KMS-11 (cell line): ENCODE data around the gene FKBP2.

Source experiments
- H2AFZ ChIP-seq: fragments of 200-600 bp; sonication (generic); 2 replicates; pipeline ENCODE4 v1.6.1; 2016; ENCODE audit warnings: antibody characterized with exemption, mixed run types, low read depth
- H3K27ac ChIP-seq: fragments of 200-600 bp; sonication (generic); 2 replicates; pipeline ENCODE4 v1.6.1; 2016; ENCODE audit warnings: mild to moderate bottlenecking, mixed run types
- H3K27me3 ChIP-seq: fragments of 200-600 bp; sonication (generic); 2 replicates; pipeline ENCODE4 v1.6.1; 2017; ENCODE audit warnings: mild to moderate bottlenecking, low read depth, mixed run types, moderate library complexity; ENCODE audit not compliant: insufficient read depth
- H3K36me3 ChIP-seq: fragments of 200-600 bp; sonication (generic); 2 replicates; pipeline ENCODE4 v1.6.1; 2017; ENCODE audit warnings: mild to moderate bottlenecking, mixed run types; ENCODE audit not compliant: insufficient read depth
- H3K4me1 ChIP-seq: fragments of 200-600 bp; sonication (generic); 2 replicates; pipeline ENCODE4 v1.6.1; 2016; ENCODE audit warnings: mild to moderate bottlenecking, low read depth, mixed run types; ENCODE audit not compliant: poor library complexity, severe bottlenecking
- H3K4me2 ChIP-seq: fragments of 200-600 bp; sonication (generic); 2 replicates; pipeline ENCODE4 v1.7.0; 2016; ENCODE audit warnings: mild to moderate bottlenecking, mixed run types
- H3K4me3 ChIP-seq: fragments of 200-600 bp; sonication (generic); IDR thresholded peaks from 2 replicates; pipeline ENCODE4 v1.6.1; 2017; ENCODE audit warnings: low read depth, low read length, mixed read lengths; ENCODE audit not compliant: insufficient read depth
- H3K79me2 ChIP-seq: fragments of 200-600 bp; sonication (generic); 2 replicates; pipeline ENCODE4 v1.6.1; 2016; ENCODE audit warnings: low read depth, mixed run types; ENCODE audit not compliant: insufficient read depth
- H3K9ac ChIP-seq: fragments of 200-600 bp; sonication (generic); 2 replicates; pipeline ENCODE4 v1.6.1; 2016; ENCODE audit warnings: mild to moderate bottlenecking, mixed run types
- H4K20me1 ChIP-seq: fragments of 200-600 bp; sonication (generic); 2 replicates; pipeline ENCODE4 v1.6.1; 2016; ENCODE audit warnings: mild to moderate bottlenecking, mixed run types; ENCODE audit not compliant: insufficient read depth
- TF ChIP-seq, protein P1 (sequence below): fragments of 200-600 bp; sonication (generic); conservative IDR thresholded peaks from 2 replicates; pipeline ENCODE4 v1.6.1; 2017; ENCODE audit warnings: low read depth, mild to moderate bottlenecking, antibody characterized with exemption, low read length, moderate library complexity, mixed read lengths

The FKBP2 gene

DNA sequence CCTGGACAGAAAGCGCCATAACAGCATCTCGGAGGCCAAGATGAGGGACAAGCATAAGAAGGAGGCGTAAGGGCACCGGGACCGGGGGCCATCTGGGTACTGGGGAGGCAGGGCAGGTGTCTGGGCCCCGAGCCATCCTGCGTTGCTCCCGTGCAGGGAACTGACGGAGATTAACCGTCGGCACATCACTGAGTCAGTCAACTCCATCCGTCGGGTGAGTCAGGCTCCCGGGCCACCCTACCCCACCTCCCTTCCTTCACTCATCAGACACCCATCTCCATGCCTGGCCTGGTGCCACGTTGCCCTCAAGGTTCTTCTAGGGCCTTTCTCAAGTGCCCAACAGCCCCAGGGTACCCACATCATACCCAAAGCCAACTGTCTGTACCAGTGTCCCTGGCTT is 25.4 kb downstream of the FKBP2 start:
- TF ChIP-seq, protein P1, sequence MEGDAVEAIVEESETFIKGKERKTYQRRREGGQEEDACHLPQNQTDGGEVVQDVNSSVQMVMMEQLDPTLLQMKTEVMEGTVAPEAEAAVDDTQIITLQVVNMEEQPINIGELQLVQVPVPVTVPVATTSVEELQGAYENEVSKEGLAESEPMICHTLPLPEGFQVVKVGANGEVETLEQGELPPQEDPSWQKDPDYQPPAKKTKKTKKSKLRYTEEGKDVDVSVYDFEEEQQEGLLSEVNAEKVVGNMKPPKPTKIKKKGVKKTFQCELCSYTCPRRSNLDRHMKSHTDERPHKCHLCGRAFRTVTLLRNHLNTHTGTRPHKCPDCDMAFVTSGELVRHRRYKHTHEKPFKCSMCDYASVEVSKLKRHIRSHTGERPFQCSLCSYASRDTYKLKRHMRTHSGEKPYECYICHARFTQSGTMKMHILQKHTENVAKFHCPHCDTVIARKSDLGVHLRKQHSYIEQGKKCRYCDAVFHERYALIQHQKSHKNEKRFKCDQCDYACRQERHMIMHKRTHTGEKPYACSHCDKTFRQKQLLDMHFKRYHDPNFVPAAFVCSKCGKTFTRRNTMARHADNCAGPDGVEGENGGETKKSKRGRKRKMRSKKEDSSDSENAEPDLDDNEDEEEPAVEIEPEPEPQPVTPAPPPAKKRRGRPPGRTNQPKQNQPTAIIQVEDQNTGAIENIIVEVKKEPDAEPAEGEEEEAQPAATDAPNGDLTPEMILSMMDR: no peak
- peaks cover 9% of the 10 kb centered on the region for H3K4me1 ChIP-seq
- H3K4me2 ChIP-seq: no peak overlapping the region
- no peak overlapping the region for H3K4me3 ChIP-seq
- no peaks in the 10 kb centered on the region for H4K20me1 ChIP-seq
- no peaks in the 10 kb centered on the region for H3K79me2 ChIP-seq
- H3K36me3 ChIP-seq: no peaks in the 10 kb centered on the region
- H3K27ac ChIP-seq: no peak overlapping the region
- H2AFZ ChIP-seq: no peak overlapping the region
- H3K27me3 ChIP-seq: no peaks in the 10 kb centered on the region
- no peak overlapping the region for H3K9ac ChIP-seq

DNA sequence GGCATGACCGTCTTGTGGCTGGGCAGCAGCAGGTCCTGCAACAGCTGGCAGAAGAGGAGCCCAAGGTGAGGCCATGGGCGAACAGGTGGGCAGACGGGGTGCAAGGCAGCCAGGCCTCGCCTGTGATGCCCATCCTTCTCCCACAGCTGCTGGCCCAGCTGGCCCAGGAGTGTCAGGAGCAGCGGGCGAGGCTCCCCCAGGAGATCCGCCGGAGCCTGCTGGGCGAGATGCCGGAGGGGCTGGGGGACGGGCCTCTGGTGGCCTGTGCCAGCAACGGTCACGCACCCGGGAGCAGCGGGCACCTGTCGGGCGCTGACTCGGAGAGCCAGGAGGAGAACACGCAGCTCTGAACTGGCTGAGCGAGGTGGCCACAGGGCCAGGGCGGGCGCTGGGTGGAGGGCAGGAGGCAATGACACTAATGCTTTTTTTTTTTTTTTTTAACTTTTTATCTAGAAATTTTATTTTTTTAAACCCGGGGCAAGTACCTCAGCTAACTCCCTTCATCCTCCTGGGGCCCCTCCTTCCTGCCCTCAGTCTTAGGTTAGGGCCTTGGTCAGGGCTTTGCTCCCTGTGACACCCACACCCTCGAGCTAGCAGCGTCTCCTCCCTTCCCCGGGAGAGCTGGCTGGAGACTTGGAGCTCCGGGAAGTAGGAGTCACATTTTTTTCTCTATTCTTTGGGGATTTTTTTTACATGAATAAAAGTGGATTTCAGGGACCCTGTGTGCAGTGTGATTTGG is 26.5 kb downstream of the FKBP2 start:
- no peak overlapping the region; the same call in 1 of the 2 replicates for H3K4me2 ChIP-seq
- TF ChIP-seq, protein P1: no peak
- no peak overlapping the region for H3K27ac ChIP-seq
- H3K36me3 ChIP-seq: no peaks in the 10 kb centered on the region
- no peak overlapping the region for H3K4me3 ChIP-seq
- H3K27me3 ChIP-seq: no peaks in the 10 kb centered on the region
- peaks cover 14% of the 10 kb centered on the region for H3K4me1 ChIP-seq
- H3K9ac ChIP-seq: no peak overlapping the region; the same call in 1 of the 2 replicates
- H3K79me2 ChIP-seq: no peaks in the 10 kb centered on the region
- H2AFZ ChIP-seq: no peak overlapping the region
- H4K20me1 ChIP-seq: no peaks in the 10 kb centered on the region

DNA sequence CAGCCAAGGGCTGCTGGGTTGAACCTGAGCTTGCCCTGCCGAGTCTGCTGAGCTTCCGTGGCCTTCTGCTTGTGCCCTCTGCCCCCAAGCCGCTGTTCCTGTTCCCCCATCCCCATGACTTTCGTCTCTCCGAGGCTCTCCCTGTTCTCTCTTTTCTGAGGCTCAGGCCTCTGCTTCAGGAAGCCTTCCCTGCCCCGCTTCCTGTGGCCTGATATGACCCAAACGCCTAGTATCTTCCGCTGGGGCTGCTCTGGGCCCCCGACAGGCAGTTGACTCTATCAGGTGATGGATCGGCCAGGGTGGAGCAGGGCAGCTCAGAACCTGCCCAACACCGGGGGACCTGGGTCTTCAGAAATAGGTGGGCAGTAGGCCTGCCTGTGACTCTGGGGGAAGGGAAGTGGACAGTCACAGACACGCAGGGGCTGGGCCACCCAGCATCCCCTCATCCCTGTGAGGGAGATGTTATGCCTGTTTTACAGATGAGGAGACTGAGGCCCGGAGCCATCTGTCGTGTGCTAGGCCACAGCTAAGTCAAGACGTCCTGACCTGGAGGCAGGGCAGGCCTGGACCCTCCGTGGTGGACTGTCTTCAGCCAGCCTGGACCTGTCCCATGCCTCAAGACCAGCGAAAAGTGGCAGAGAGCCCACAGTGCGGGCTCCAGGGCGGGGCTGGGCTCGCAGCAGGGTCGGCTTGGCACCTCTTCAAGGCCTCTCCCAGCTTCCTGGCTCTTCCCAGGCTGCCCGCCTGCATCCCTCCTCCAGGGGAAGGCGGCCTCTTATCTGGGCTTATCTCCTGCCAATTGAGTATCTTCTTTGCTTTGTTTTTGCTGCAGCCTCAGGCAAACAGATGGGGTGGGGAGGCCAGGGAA is 27.4 kb downstream of the FKBP2 start:
- H3K4me1 ChIP-seq: peaks cover 14% of the 10 kb centered on the region
- peak overlapping the region; percentile 86; the same call in 1 of the 2 replicates for H3K9ac ChIP-seq
- peak overlapping the region; percentile 87 for H3K27ac ChIP-seq
- H3K27me3 ChIP-seq: no peaks in the 10 kb centered on the region
- H3K4me3 ChIP-seq: no peak overlapping the region
- H3K4me2 ChIP-seq: peak overlapping the region; percentile 86
- H3K79me2 ChIP-seq: no peaks in the 10 kb centered on the region
- no peak overlapping the region; the same call in 1 of the 2 replicates for H2AFZ ChIP-seq
- no peaks in the 10 kb centered on the region for H4K20me1 ChIP-seq
- no peaks in the 10 kb centered on the region for H3K36me3 ChIP-seq
- TF ChIP-seq, protein P1: no peak

DNA sequence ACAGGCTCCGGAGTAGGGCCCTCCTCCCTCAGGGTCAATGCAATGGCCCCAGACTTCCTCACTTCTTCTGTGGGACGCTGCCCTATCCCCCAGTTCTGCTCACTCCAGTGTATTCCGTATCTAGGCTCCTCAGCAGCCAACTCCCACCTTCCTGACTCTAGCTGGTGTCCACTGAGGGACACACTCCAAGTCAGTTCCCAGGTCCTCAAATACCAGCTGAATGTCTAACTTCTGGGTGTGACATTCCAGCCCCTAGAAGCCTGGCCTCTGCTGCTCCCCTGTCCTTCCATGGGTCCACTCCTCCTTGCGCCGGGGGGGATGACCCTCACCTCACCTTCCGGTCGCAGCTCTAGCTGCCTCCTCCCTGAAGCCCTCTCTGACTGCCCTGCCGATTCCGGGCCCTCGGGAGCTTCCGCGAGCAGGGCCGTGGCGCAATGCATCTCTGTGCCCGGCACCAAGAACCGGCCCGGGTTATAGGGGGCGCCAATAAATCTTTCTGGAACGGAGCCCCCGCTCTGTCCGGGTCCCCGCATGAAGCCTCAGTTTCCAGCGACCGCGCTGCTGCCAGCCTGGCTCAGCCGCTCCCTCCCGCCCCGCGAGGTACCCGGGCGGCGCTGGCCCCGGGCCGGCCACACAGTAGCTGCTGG is 28.1 kb downstream of the FKBP2 start:
- Histone ChIP-seq H3K27me3 (no peaks in the 10 kb centered on the region), H3K4me2 (peak overlapping the region; percentile 86), H3K9ac (peak overlapping the region; percentile 86), H4K20me1 (no peaks in the 10 kb centered on the region), H3K4me1 (peaks cover 14% of the 10 kb centered on the region), H2AFZ (peak overlapping the region; percentile 68), H3K4me3 (no peak overlapping the region), H3K27ac (peak overlapping the region; percentile 87), H3K79me2 (no peaks in the 10 kb centered on the region), H3K36me3 (no peaks in the 10 kb centered on the region)
- TF ChIP-seq, protein P1: no peak
